Stimulated activated CD4-positive, alpha-beta T cell treated with anti-CD3 and anti-CD28 coated beads, Interleukin-1b, Interleukin-23, amount 100 ng/mL, for 4 hours (primary cell): ENCODE data around the gene NACC1.
A peak's percentile ranks its signal among the peaks of the same experiment; 100 is the strongest.

Experiments
- DNase-seq, 2 donors: peaks; one replicate each; pipeline ENCODE4 v3.0.0-alpha.2; 2020; ENCODE audit warnings: low read depth in 2 of 2

NACC1 gene

DNA sequence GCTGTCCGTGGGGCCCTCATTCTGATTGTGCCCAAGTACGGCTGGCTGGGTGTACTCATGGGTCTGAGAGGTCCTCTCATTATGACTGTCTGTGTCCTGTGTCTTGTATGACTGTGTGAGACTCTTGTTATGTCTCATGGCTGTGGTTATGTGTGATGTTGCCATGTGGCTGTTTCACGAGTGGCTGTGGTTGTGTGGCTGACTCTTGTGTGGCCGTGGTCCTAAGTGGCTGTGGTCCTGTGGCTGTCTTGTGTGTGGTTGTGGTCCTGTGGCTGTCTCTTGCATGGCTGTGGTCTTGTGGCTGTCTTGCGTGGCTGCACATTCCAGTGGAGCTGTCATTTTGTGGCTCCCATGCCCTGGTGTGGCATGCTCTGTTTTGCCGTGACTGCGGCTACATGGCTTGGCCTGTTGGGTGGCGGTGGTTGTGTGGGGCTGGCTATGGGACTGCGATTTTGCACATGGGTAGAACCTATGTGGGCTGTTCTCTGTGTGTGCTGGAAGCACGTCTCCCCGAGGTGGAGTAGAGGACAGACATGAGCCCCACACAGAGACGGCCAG lies 18.0 kb upstream of the NACC1 start:
- no peak for DNase-seq

DNA sequence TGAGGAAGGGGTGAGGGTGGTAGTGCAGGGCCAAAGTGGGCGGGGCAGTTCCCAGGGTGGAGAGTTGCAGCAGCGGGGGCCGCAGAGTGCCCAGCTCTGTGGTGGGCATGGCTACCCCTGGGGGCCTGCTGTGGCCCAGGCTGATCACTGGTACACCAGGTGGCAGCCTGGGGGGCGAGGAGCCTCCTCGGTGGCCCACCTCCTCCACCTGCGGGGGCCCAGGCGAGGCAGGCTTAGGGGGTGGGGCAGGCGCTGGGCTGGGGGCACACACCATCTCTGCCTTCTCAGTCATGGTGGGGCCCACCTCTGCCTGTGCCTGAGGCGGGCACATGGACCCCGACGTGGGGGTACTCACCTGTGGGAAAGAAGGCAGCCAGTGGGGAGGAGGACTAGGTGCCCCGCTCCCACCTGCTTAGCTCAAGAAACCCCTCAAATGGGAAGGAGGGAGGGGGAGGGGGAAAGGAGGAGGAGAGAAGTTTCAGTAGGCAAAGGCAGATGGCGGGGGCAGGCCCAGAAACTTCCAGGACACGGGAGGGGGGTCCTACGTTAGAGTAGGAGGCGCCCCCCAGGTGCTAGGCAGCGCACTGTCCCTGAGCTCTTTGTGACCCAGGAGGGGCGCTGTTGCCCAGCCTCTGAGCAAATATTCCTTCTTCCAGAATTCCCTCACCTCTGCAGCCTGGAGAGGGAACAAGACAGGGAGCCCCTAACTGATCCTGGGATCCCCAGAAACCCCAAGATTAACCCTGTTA lies 17.0 kb upstream of the NACC1 start:
- DNase-seq: no peak

DNA sequence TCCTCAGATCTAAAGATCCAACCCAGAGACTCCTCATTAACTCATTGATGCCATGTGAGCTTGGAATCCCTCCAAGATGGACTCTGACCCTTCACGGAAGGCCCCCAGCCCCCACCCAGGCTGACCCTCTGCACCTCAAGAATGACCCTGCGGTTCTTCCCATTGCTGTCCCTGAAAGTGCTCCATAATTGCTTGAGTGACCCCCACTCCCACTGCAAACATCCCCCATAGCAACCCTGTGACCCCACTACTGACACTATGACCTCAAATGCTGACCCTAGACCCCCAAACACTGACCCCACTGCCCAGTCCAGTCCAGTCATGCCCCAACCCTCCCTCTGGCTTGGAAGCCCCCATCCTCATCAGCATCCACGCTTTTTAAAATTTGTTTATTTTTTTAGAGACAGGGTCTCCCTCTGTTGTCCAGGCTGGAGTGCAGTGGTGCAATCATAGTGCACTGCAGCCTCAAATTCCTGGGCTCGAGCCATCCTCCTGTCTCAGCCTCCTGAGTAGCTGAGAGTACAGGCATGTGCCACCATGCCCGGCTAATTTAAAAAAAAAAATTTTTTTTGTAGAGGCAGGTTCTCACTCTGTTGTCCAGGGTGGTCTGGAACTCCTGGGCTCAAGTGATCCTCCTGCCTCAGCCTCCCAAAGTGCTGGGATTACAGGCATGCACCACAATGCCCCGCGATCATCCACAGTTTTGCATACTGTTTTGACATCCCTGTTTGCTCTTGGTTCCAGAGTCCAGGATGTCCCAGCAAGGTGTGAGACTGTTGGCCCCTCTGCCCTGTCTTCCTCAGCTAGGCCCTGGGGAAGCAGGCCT lies 16.3 kb upstream of the NACC1 start:
- DNase-seq: no peak

GRCh38 chr19:13102416-13102665 lies 15.7 kb upstream of the NACC1 start:
- no peak for DNase-seq

GRCh38 chr19:13102666-13103580 lies 15.1 kb upstream of the NACC1 start, which contains the start of gene LYL1:
LYL1 (minus strand) TSS chr19:13102858; CDS start chr19:13101171, 1,687 bp downstream.
- no peak for DNase-seq

DNA sequence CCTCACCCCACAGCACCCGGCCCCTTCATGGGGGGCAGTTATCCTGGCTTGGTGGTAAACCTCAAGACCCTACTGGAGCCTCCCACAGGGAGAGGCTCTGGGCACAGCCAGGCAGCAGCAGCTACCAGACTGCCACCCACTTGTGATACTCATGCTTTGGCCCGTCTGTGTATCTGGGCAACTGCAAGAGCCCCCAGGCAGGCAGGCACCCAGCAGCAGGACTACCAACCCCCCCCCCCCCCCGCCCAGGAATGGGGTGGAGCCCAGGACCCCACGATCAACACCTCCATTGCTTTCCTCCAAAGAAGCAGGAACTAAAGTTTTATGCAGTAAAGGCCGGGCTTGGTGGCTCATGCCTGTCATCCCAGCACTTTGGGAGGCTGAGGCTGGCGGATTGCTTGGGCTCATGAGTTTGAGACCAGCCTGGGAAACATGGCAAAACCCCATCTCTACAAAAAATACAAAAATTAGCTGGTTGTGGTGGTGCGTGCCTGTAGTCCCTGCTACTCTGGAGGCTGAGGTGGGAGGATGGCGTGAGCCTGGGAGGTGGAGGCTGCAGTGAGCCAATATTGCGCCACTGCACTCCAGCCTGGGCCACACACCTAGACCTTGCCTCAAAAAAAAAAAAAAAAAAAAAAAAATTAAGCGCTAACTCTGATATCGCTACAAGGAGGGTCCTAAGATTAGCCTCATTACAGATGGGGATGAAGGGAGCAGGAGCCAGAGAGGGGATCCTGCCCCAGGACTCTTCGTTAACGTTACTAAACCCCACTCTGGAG lies 14.3 kb upstream of the NACC1 start:
- no peak for DNase-seq

GRCh38 chr19:13104360-13104847 lies 13.7 kb upstream of the NACC1 start:
- DNase-seq: peak; percentile 55 to 65

GRCh38 chr19:13104848-13105711 lies 13.0 kb upstream of the NACC1 start:
- DNase-seq: no peak

DNA sequence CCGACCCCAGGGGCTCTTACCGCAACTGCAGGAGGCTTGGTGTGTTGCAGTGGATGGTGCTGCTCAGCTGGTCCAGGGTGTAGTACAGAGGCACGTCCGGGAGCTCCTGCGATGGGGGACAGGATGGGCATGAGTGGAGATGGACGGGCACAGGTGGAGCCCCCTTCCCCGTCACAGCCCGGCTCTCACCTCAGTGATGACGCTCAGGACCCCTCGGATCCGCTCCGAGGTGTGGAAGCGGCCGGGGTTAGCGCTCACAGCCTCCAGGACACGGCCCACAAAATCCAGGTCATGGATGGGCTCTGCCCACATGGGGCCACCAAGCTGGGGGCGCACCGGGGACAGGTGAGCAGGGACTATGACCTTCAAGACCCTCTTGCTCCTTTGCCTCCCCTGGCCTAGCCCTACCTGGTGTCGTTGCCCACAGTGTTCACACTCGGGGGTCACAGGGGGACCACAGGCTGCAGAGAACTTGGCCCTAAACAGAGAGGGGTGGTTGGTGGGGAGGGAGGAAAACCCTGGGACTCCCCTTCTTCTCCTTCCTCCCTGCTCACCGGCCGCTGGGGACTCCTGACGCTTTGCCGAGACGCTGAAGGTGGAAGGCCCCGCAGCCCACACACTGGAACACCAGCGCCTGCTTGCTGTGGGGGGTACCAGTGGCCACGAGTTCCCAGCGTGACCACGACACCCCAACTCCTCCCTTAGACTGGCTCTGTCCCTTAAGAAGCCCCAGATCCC lies 8.5 kb upstream of the NACC1 start:
- DNase-seq: no peak

DNA sequence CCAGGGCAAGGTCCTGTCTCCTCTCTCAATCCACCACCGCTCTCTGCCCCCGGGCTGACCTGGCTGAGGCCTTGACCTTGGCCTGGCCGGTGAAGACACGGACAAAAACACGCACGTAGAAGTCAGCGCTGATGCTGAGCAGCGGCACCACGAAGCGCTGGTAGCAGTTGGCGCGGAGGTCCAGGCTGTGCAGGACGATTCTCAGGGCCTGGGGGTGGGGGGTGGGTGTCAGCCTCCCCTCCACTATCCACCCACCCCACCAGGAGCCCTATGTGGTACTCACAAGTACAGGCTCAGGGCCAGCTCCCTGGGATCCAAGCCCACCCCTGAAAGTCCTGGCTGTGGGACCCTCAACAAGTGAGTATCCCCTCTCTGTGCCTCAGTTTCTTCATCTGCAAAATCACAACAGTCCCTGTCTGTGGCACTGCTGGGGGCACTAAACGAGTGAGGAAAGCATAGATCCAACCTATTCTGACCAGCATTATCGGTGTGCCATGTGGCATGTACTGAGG lies 7.9 kb upstream of the NACC1 start:
- DNase-seq: no peak

- no peak for DNase-seq
These were observed 5.5 kb upstream of the NACC1 start for GRCh38 chr19:13112555-13112954.

DNA sequence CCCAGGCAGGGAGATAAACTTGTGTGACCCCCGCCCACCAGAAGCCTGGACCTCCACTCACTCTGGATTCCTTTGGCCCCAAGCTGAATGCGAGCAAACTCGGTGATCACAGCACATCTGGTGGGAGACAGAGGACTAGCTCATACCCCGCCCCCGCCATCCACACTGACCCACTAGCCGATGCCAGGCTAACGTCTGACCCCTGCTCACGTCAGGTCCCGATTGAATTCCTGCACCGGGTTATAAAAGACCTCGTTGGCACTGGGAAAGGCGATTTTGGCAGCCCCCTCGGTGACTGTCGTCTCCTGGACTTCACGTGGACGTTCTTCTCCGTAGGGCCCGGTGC lies 2.2 kb upstream of the NACC1 start:
- DNase-seq: no peak

DNA sequence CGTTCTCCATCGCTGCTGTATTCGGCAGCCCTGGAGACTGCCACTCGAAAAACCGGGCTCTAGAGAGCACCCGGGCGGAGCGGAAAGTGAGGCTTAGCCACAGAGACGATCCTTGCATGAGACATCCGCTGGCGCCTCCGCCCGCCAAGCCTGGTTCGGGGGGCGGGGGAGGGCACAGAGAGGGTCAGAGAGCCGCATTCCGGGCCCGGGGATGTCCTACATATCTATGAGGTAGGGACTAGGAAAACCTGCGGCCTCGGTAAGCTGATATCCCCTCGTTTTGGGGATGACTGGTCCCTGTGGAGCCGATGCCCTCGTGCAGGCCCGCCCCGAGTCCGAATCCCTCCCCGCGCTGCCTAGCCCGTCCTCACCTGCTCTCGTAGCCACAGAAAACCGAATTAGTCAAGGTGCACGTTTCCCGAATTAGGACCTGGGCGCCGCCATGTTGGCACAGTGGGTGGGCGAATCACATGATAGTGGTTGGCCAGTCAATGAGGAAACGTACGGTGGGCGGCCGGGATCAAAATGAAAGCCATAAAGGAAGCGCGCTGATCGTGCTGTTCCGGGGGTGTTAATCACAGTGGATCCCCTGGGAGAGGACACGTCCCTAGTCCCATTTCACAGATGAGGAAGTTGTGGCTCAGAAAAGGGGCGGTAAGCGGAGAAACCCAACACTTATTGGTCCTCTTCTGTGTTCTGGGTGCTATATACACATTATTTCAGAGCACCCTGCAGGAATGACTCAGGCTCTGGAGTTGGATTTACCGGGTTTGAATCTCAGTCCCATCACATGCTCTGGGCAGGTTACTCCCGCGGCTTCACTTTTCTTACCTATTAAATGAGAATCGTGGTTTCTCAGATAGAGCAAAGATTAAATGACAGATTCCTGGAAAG lies 1.5 kb upstream of the NACC1 start, which contains the start of gene TRMT1:
Gene TRMT1, minus strand, starts transcription at position 459 of the 894 bp plus-strand sequence. Its CDS starts 341 bp downstream, at position 118.
- peak; percentile 85 to 86 for DNase-seq

GRCh38 chr19:13117176-13117771 lies 790 bp upstream of the NACC1 start:
- DNase-seq: no peak

- DNase-seq: peak in 1 of 2 donors; percentile 49
These were observed 545 bp downstream of the NACC1 start for GRCh38 chr19:13118424-13119193.

GRCh38 chr19:13119627-13120026 lies 1.6 kb downstream of the NACC1 start:
- DNase-seq: no peak

- no peak for DNase-seq
These were observed 2.0 kb downstream of the NACC1 start for GRCh38 chr19:13120031-13120430.
